Neuronal stem cell (in vitro differentiated cells): ENCODE measurements around the gene TBCEL.
A peak's percentile ranks its signal among the peaks of the same experiment; 100 is the strongest.
"Not testable (repeated sequence)": the region's sequence is repeated elsewhere in the genome, so short reads cannot be mapped to it uniquely, and the experiment has no call there.

Experiments used
- DNase-seq: peaks from one replicate; pipeline ENCODE4 v3.0.0-alpha.2; 2013; ENCODE audit warnings: low spot score
- H2AFZ ChIP-seq: one replicate; pipeline ENCODE4 v1.6.1; 2013; ENCODE audit warnings: mild to moderate bottlenecking, low read length, inconsistent platforms
- H2AK5ac ChIP-seq: 2 replicates; pipeline ENCODE4 v1.6.1; 2013; ENCODE audit warnings: low read depth, mild to moderate bottlenecking, inconsistent platforms, low read length, moderate library complexity, mixed read lengths
- H2BK120ac ChIP-seq: 2 replicates; pipeline ENCODE4 v1.6.1; 2013; ENCODE audit warnings: low read depth, mild to moderate bottlenecking, inconsistent platforms, low read length, moderate library complexity, mixed read lengths
- H2BK12ac ChIP-seq: one replicate; pipeline ENCODE4 v1.6.1; 2013; ENCODE audit warnings: low read length, inconsistent platforms
- H2BK15ac ChIP-seq: 2 replicates; pipeline ENCODE4 v1.6.1; 2013; ENCODE audit warnings: mild to moderate bottlenecking, low read length, inconsistent platforms, mixed read lengths
- H2BK5ac ChIP-seq: one replicate; pipeline ENCODE4 v1.6.1; 2013; ENCODE audit warnings: inconsistent platforms, mild to moderate bottlenecking, low read length, moderate library complexity
- H3K14ac ChIP-seq: one replicate; pipeline ENCODE4 v1.6.1; 2013; ENCODE audit warnings: low read length, inconsistent platforms
- H3K18ac ChIP-seq: 2 replicates; pipeline ENCODE4 v1.6.1; 2013; ENCODE audit warnings: low read length, inconsistent platforms
- H3K23ac ChIP-seq: 2 replicates; pipeline ENCODE4 v1.6.1; 2013; ENCODE audit warnings: low read depth, mild to moderate bottlenecking, mixed read lengths, low read length, inconsistent platforms; ENCODE audit not compliant: poor library complexity
- H3K27ac ChIP-seq: replicated peaks from 3 replicates; pipeline ENCODE4 v1.5.1; 2013; ENCODE audit warnings: low read length, inconsistent platforms
- H3K27me3 ChIP-seq, 3 experiments: 2 replicates each; pipeline ENCODE4 v1.6.1; 2013; ENCODE audit warnings: low read length in 3 of 3, mild to moderate bottlenecking in 2 of 3, inconsistent platforms in 1 of 3, low read depth in 1 of 3, mixed read lengths in 1 of 3, moderate library complexity in 1 of 3; ENCODE audit not compliant: control insufficient read depth in 3 of 3, insufficient read depth in 3 of 3
- H3K36me3 ChIP-seq, 2 donors: replicated peaks in 1 of 2; 2 replicates each; pipeline ENCODE4 v1.6.1; 2013; ENCODE audit warnings: low read length in 2 of 2; ENCODE audit not compliant: control insufficient read depth in 2 of 2, insufficient read depth in 2 of 2
- H3K4ac ChIP-seq: 2 replicates; pipeline ENCODE4 v1.6.1; 2013; ENCODE audit warnings: inconsistent platforms, mild to moderate bottlenecking, low read length, moderate library complexity
- H3K4me1 ChIP-seq, 2 donors: 1 replicate in 1 of 2; 2 replicates in 1 of 2; pipeline ENCODE4 v1.6.1; 2013; ENCODE audit warnings: low read length in 2 of 2, low read depth in 1 of 2; ENCODE audit not compliant: control insufficient read depth in 2 of 2, insufficient read depth in 1 of 2
- H3K4me2 ChIP-seq: one replicate; pipeline ENCODE4 v1.6.1; 2013; ENCODE audit warnings: mild to moderate bottlenecking, low read length, inconsistent platforms; ENCODE audit not compliant: insufficient read depth, poor library complexity, severe bottlenecking
- H3K4me3 ChIP-seq, 2 donors: 2 replicates each; pipeline ENCODE4 v1.5.1; 2013; ENCODE audit warnings: low read length in 2 of 2, mild to moderate bottlenecking in 2 of 2, inconsistent platforms in 1 of 2, moderate library complexity in 1 of 2
- H3K79me1 ChIP-seq: one replicate; pipeline ENCODE4 v1.6.1; 2013; ENCODE audit warnings: low read depth, mild to moderate bottlenecking, inconsistent platforms, low read length, moderate library complexity
- H3K9ac ChIP-seq: one replicate; pipeline ENCODE4 v1.6.1; 2013; ENCODE audit warnings: mild to moderate bottlenecking, low read depth, low read length, inconsistent platforms; ENCODE audit not compliant: poor library complexity
- H3K9me3 ChIP-seq, 2 donors: replicated peaks in 1 of 2; 2 replicates each; pipeline versions ENCODE3 to v1.6.1; 2013; ENCODE audit warnings: low read length in 2 of 2, mild to moderate bottlenecking in 2 of 2, inconsistent platforms in 1 of 2, low read depth in 1 of 2, mixed read lengths in 1 of 2, moderate library complexity in 1 of 2; ENCODE audit not compliant: control insufficient read depth in 2 of 2, insufficient read depth in 1 of 2
- H4K8ac ChIP-seq: one replicate; pipeline ENCODE4 v1.6.1; 2013; ENCODE audit warnings: low read depth, mild to moderate bottlenecking, inconsistent platforms, low read length, moderate library complexity
- H4K91ac ChIP-seq: one replicate; pipeline ENCODE4 v1.6.1; 2013; ENCODE audit warnings: low read length, low read depth, mild to moderate bottlenecking, inconsistent platforms; ENCODE audit not compliant: poor library complexity
- WGBS, 2 donors: extraction: QIAGEN DNeasy Blood & Tissue Kit; methylation state at CpG; one replicate each; pipeline ENCODE4 v1.1.7; 2013; ENCODE audit warnings: missing lambda C conversion rate in 2 of 2, mixed read lengths in 1 of 2; ENCODE audit not compliant: insufficient read length in 2 of 2, insufficient replicate concordance in 1 of 2; ENCODE audit errors: extremely low coverage in 2 of 2; 5-methylcytosine and 5-hydroxymethylcytosine counted together

TBCEL gene

GRCh38 chr11:121012091-121012490, 11.8 kb upstream of the TBCEL start:
- no peak overlapping the region for H3K4me2 ChIP-seq
- H3K4ac ChIP-seq = no peak overlapping the region
- no peak overlapping the region for H3K18ac ChIP-seq
- H3K4me3 ChIP-seq = no peak overlapping the region
- H3K9ac ChIP-seq = no peak overlapping the region
- DNase-seq = no peak
- no peak overlapping the region for H2BK12ac ChIP-seq
- H3K14ac ChIP-seq = no peak overlapping the region
- H4K91ac ChIP-seq = no peak overlapping the region
- no peak overlapping the region for H2BK15ac ChIP-seq
- H2BK5ac ChIP-seq = no peak overlapping the region
- H3K27me3 ChIP-seq = peaks cover 0 to 11% (median 0%) of the 10 kb centered on the region in 3 experiments
- no peak overlapping the region for H3K27ac ChIP-seq
- no CpG with 5 or more reads among the region's 1 CpG for WGBS, 2 donors
- no peak overlapping the region for H3K23ac ChIP-seq
- H3K79me1 ChIP-seq = no peaks in the 10 kb centered on the region
- H3K4me1 ChIP-seq = no peaks in the 10 kb centered on the region
- no peaks in the 10 kb centered on the region for H3K9me3 ChIP-seq
- no peak overlapping the region for H4K8ac ChIP-seq
- no peak overlapping the region for H2AFZ ChIP-seq
- H2AK5ac ChIP-seq = no peak overlapping the region
- no peak overlapping the region for H2BK120ac ChIP-seq
- no peaks in the 10 kb centered on the region for H3K36me3 ChIP-seq

DNA sequence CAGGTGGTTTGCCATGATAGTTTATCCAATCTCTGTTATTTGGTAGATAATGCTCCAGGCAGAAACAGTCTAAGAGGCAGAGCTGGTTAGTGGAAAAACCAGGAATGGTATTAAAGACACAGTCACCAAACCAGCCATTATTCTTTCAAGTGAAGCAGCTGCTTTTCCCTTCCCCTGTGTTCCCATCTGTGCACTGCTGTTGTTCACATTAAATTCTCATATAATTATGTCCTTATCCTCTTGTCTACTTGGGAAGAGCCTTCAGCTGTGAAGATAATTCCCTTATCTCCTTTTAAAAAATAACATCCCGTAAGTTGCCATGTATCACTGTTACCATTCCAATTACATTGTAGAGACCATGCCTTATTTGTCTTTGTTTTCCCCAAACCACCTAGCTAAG, 5.2 kb upstream of the TBCEL start:
- Histone ChIP-seq H3K36me3 (no peaks in the 10 kb centered on the region), H2BK120ac (no peak overlapping the region), H2BK12ac (no peak overlapping the region), H3K79me1 (no peaks in the 10 kb centered on the region), H3K27me3 (no peaks in the 10 kb centered on the region), H3K4me2 (no peak overlapping the region), H3K4ac (no peak overlapping the region), H3K9ac (no peak overlapping the region), H3K9me3 (no peaks in the 10 kb centered on the region), H2AK5ac (no peak overlapping the region), H4K8ac (no peak overlapping the region), H3K23ac (no peak overlapping the region), H3K14ac (no peak overlapping the region), H2AFZ (no peak overlapping the region), H3K4me3 (no peak overlapping the region), H3K18ac (no peak overlapping the region), H3K27ac (no peak overlapping the region), H2BK5ac (no peak overlapping the region), H4K91ac (no peak overlapping the region), H2BK15ac (no peak overlapping the region), H3K4me1 (peaks cover 3 to 4% of the 10 kb centered on the region in 2 donors)
- no CpG with 5 or more reads among the region's 1 CpG for WGBS, 2 donors
- no peak for DNase-seq

DNA sequence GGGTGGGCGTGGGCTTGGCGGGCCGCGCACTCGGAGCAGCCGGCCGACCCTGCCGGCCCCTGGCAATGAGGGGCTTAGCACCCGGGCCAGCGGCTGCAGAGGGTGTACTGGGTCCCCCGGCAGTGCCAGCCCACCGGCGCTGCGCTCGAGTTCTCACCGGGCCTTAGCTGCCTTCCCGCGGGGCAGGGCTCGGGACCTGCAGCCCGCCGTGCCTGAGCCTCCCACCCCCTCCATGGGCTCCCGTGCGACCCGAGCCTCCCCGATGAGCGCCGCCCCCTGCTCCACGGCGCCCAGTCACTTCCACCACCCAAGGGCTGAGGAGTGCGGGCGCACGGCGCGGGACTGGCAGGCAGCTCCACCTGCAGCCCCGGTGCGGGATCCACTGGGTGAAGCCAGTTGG, 2.2 kb upstream of the TBCEL start:
- not testable (repeated sequence) for H2BK120ac ChIP-seq, H3K4me1 ChIP-seq, H2BK5ac ChIP-seq, H4K8ac ChIP-seq, H3K14ac ChIP-seq, H3K4ac ChIP-seq, H3K36me3 ChIP-seq, H4K91ac ChIP-seq, H3K9me3 ChIP-seq, H3K4me3 ChIP-seq, DNase-seq, H3K4me2 ChIP-seq, H3K79me1 ChIP-seq, H2AK5ac ChIP-seq, H3K23ac ChIP-seq, H2BK12ac ChIP-seq, H2BK15ac ChIP-seq, H3K27ac ChIP-seq, H2AFZ ChIP-seq, H3K9ac ChIP-seq, H3K18ac ChIP-seq, H3K27me3 ChIP-seq
- WGBS, 2 donors = no CpG with 5 or more reads among the region's 36 CpGs

- Histone ChIP-seq H3K27me3 (no peaks in the 10 kb centered on the region), H4K8ac (no peak overlapping the region), H2BK120ac (no peak overlapping the region), H3K23ac (no peak overlapping the region), H2BK5ac (no peak overlapping the region), H3K14ac (no peak overlapping the region), H2AFZ (no peak overlapping the region), H3K18ac (no peak overlapping the region), H2BK15ac (no peak overlapping the region), H3K4me2 (peak overlapping the region; percentile 92), H4K91ac (no peak overlapping the region), H3K9ac (no peak overlapping the region), H3K27ac (no peak overlapping the region), H3K4ac (no peak overlapping the region), H3K4me1 (peaks cover 9 to 10% of the 10 kb centered on the region in 2 donors), H2AK5ac (no peak overlapping the region), H3K79me1 (peaks cover 10% of the 10 kb centered on the region), H3K4me3 (peak overlapping the region in 1 of 2 donors; percentile 81), H2BK12ac (no peak overlapping the region), H3K9me3 (no peaks in the 10 kb centered on the region), H3K36me3 (peaks cover 0 to 2% of the 10 kb centered on the region in 2 donors)
- no CpG with 5 or more reads among the region's 3 CpGs for WGBS, 2 donors
- DNase-seq = no peak
Measured at GRCh38 chr11:121024989-121025388, 1.1 kb downstream of the TBCEL start.
